Measurements from ENCODE around the gene SLC12A7.

Gene SLC12A7

GRCh38 chr5:1121044-1121443 is 9.2 kb upstream of the SLC12A7 start:
- no peak for TF ChIP-seq FOXP2 (optimal IDR thresholded peaks at IDR 0.05; ENCODE audit: borderline replicate concordance, extremely low read depth, extremely low read length, insufficient read depth)
- TF ChIP-seq POLR2AphosphoS5 (IDR thresholded peaks at IDR 0.05; ENCODE audit: low read depth, low read length): no peak
- TF ChIP-seq TAF1 (IDR thresholded peaks at IDR 0.05; ENCODE audit: borderline replicate concordance, insufficient read depth, low read length): no peak
- TF ChIP-seq, protein P1, sequence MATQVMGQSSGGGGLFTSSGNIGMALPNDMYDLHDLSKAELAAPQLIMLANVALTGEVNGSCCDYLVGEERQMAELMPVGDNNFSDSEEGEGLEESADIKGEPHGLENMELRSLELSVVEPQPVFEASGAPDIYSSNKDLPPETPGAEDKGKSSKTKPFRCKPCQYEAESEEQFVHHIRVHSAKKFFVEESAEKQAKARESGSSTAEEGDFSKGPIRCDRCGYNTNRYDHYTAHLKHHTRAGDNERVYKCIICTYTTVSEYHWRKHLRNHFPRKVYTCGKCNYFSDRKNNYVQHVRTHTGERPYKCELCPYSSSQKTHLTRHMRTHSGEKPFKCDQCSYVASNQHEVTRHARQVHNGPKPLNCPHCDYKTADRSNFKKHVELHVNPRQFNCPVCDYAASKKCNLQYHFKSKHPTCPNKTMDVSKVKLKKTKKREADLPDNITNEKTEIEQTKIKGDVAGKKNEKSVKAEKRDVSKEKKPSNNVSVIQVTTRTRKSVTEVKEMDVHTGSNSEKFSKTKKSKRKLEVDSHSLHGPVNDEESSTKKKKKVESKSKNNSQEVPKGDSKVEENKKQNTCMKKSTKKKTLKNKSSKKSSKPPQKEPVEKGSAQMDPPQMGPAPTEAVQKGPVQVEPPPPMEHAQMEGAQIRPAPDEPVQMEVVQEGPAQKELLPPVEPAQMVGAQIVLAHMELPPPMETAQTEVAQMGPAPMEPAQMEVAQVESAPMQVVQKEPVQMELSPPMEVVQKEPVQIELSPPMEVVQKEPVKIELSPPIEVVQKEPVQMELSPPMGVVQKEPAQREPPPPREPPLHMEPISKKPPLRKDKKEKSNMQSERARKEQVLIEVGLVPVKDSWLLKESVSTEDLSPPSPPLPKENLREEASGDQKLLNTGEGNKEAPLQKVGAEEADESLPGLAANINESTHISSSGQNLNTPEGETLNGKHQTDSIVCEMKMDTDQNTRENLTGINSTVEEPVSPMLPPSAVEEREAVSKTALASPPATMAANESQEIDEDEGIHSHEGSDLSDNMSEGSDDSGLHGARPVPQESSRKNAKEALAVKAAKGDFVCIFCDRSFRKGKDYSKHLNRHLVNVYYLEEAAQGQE (IDR thresholded peaks at IDR 0.05; ENCODE audit: insufficient read depth in 1 of 2, low read depth in 2 of 2, low read length in 2 of 2): no peak
- TF ChIP-seq SIN3A (IDR thresholded peaks at IDR 0.05; ENCODE audit: borderline replicate concordance, insufficient read depth, low read length): no peak

DNA sequence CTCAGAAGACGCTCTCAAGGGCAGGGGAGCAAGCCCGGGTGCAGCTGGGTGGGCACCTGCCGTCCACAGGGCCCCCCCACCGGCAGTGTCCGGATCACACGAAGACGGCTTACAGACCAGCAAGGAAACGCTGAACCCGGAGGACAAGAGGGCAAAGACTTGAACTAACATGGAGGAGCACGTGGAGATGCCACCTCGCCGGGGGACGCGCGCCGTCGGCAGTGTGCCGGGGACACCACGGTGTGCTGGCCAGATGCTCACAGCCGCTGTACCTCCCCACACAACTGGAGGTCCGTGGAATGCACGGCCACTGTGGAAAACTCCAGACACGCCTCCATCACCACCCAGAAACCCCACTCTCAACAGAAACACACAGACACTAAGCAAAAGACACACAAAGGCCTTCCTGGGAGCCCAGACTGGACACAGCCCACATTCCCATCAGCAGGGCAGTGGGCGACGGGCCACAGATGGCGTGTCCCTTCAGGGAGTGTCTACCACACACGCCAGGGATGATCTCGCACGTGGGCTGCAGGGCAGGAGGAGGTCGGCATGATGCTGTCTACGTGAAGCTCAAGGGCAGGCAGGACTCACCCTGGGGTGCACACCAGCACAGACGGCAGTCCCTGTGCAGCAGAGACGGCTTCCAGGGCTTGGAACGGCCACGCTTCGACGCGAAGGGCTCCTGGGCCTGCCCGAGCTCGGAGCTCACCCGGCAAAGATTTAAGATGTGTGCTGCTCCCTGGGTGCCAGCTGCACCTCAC is 8.6 kb upstream of the SLC12A7 start:
- TF ChIP-seq POLR2AphosphoS5 (IDR thresholded peaks at IDR 0.05; ENCODE audit: low read depth, low read length): no peak
- TF ChIP-seq FOXP2 (optimal IDR thresholded peaks at IDR 0.05; ENCODE audit: borderline replicate concordance, extremely low read depth, extremely low read length, insufficient read depth): no peak
- no peak for TF ChIP-seq SIN3A (IDR thresholded peaks at IDR 0.05; ENCODE audit: borderline replicate concordance, insufficient read depth, low read length)
- TF ChIP-seq TAF1 (IDR thresholded peaks at IDR 0.05; ENCODE audit: borderline replicate concordance, insufficient read depth, low read length): no peak

DNA sequence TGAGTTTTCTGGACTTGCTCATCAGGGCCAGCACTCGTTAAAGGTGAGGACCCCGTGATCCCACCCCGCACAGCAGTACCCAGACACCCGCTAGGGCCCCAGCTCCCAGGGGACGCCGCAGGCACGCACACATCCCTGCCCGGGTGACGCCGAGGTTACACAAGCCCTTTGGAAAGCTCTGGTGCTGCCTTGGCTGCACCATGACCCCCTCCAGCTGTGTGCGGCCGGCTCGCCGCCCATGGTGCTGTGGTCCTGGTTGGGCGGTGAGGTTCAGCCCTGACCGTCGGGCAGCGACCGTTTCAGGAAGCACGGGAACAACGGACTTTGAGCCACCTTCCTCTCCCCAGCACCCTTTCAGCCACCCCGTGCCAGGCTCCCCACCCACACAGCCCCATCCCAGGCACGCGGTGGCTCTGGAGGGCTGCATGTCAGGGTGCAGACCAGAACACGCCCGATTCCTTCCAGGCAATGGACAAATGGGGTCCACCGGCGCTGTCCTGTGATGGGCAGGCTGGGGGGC is 7.5 kb upstream of the SLC12A7 start:
- TF ChIP-seq POLR2AphosphoS5 (IDR thresholded peaks at IDR 0.05; ENCODE audit: low read depth, low read length): no peak
- TF ChIP-seq SIN3A (IDR thresholded peaks at IDR 0.05; ENCODE audit: borderline replicate concordance, insufficient read depth, low read length): no peak
- TF ChIP-seq, protein P1 (IDR thresholded peaks at IDR 0.05; ENCODE audit: insufficient read depth in 1 of 2, low read depth in 2 of 2, low read length in 2 of 2): no peak
- no peak for TF ChIP-seq TAF1 (IDR thresholded peaks at IDR 0.05; ENCODE audit: borderline replicate concordance, insufficient read depth, low read length)
- no peak for TF ChIP-seq FOXP2 (optimal IDR thresholded peaks at IDR 0.05; ENCODE audit: borderline replicate concordance, extremely low read depth, extremely low read length, insufficient read depth)

GRCh38 chr5:1118738-1119137 is 6.9 kb upstream of the SLC12A7 start:
- TF ChIP-seq FOXP2 (optimal IDR thresholded peaks at IDR 0.05; ENCODE audit: borderline replicate concordance, extremely low read depth, extremely low read length, insufficient read depth) (no peak), TAF1 (IDR thresholded peaks at IDR 0.05; ENCODE audit: borderline replicate concordance, insufficient read depth, low read length) (no peak), POLR2AphosphoS5 (IDR thresholded peaks at IDR 0.05; ENCODE audit: low read depth, low read length) (no peak), SIN3A (IDR thresholded peaks at IDR 0.05; ENCODE audit: borderline replicate concordance, insufficient read depth, low read length) (no peak)
- TF ChIP-seq, protein P1 (IDR thresholded peaks at IDR 0.05; ENCODE audit: insufficient read depth in 1 of 2, low read depth in 2 of 2, low read length in 2 of 2): no peak

GRCh38 chr5:1118231-1118698 is 6.4 kb upstream of the SLC12A7 start:
- TF ChIP-seq, protein P1 (IDR thresholded peaks at IDR 0.05; ENCODE audit: insufficient read depth in 1 of 2, low read depth in 2 of 2, low read length in 2 of 2): no peak
- TF ChIP-seq SIN3A (IDR thresholded peaks at IDR 0.05; ENCODE audit: borderline replicate concordance, insufficient read depth, low read length) (no peak), TAF1 (IDR thresholded peaks at IDR 0.05; ENCODE audit: borderline replicate concordance, insufficient read depth, low read length) (no peak), FOXP2 (optimal IDR thresholded peaks at IDR 0.05; ENCODE audit: borderline replicate concordance, extremely low read depth, extremely low read length, insufficient read depth) (no peak), POLR2AphosphoS5 (IDR thresholded peaks at IDR 0.05; ENCODE audit: low read depth, low read length) (no peak)

Data from PFSK-1 (cell line).